H1 (cell line): ENCODE measurements around the gene KCTD12. TPM values are rescaled to one million over a fixed set of nuclear protein-coding genes. Genes with fewer than 3 reads are reported as not detected.

Experiments
- CTCF ChIA-PET: fragments of 300-600 bp; sonication (Branson Sonifier 250); formaldehyde crosslinking; loops from one replicate; lab custom pipeline; 2021; ENCODE audit not compliant: partially characterized antibody; lab: Charles Lee
- POLR2A ChIA-PET: fragments of 300-600 bp; sonication (Branson Sonifier 250); formaldehyde crosslinking; loops from one replicate; lab custom pipeline; 2021; ENCODE audit warnings: inconsistent platforms; ENCODE audit not compliant: partially characterized antibody; lab: Charles Lee
- DNase-seq, 2 experiments: peaks; one replicate each; pipeline versions ENCODE4 v3.0.0 to v3.0.0-alpha.2; 2010 to 2022; ENCODE audit warnings: low spot score in 2 of 2, low read depth in 1 of 2, mixed read lengths in 1 of 2
- FAIRE-seq: peaks from 2 replicates; lab custom pipeline; 2011; peaks lifted over from hg19 to GRCh38; lab: Jason Lieb, UNC
- H2AFZ ChIP-seq: 2 replicates; pipeline ENCODE4 v1.8.1; 2012; ENCODE audit warnings: low read length, inconsistent platforms
- H2AK5ac ChIP-seq: 2 replicates; pipeline ENCODE4 v1.6.1; 2013; ENCODE audit warnings: low read depth, low read length
- H2BK120ac ChIP-seq: replicated peaks from 2 replicates; pipeline ENCODE3; 2013; ENCODE audit warnings: low read depth, low read length, inconsistent platforms
- H2BK12ac ChIP-seq: 2 replicates; pipeline ENCODE4 v1.6.1; 2013; ENCODE audit warnings: low read depth, low read length
- H2BK15ac ChIP-seq: 2 replicates; pipeline ENCODE4 v1.6.1; 2013; ENCODE audit warnings: low read length
- H2BK20ac ChIP-seq: 2 replicates; pipeline ENCODE4 v1.6.1; 2013; ENCODE audit warnings: low read length
- H2BK5ac ChIP-seq: 2 replicates; pipeline ENCODE4 v1.6.1; 2013; ENCODE audit warnings: low read depth, low read length
- H3K14ac ChIP-seq: 2 replicates; pipeline ENCODE4 v1.6.1; 2013; ENCODE audit warnings: inconsistent platforms; ENCODE audit not compliant: insufficient read length
- H3K18ac ChIP-seq: 2 replicates; pipeline ENCODE4 v1.6.1; 2013; ENCODE audit warnings: low read length; ENCODE audit errors: extremely low read depth
- H3K23ac ChIP-seq: 2 replicates; pipeline ENCODE4 v1.6.1; 2013; ENCODE audit warnings: inconsistent platforms; ENCODE audit not compliant: insufficient read length
- H3K23me2 ChIP-seq: 2 replicates; pipeline ENCODE4 v1.6.1; 2013; ENCODE audit warnings: low read depth, low read length
- H3K27ac ChIP-seq: 2 replicates; pipeline ENCODE4 v1.6.1; 2011; ENCODE audit warnings: low read depth, low read length, inconsistent platforms
- H3K27me3 ChIP-seq, 4 experiments: replicated peaks in 1 of 4; 1 replicate in 1 of 4; 2 replicates in 3 of 4; pipeline versions ENCODE4 v1.6.1 to v1.8.1; 2011 to 2013; ENCODE audit warnings: low read length in 3 of 4, mild to moderate bottlenecking in 3 of 4, inconsistent platforms in 2 of 4, mixed read lengths in 2 of 4, moderate library complexity in 1 of 4; ENCODE audit not compliant: control insufficient read depth in 3 of 4, insufficient read depth in 3 of 4; ENCODE audit errors: extremely low read depth in 1 of 4
- H3K36me3 ChIP-seq, 4 experiments: 2 replicates each; pipeline versions ENCODE4 v1.6.1 to v1.8.1; 2011 to 2013; ENCODE audit warnings: mild to moderate bottlenecking in 4 of 4, low read length in 3 of 4, moderate library complexity in 2 of 4, control low read depth in 1 of 4, inconsistent platforms in 1 of 4; ENCODE audit not compliant: insufficient read depth in 4 of 4, control insufficient read depth in 2 of 4
- H3K4ac ChIP-seq: replicated peaks from 2 replicates; pipeline ENCODE3; 2013; ENCODE audit warnings: low read length, low read depth, mixed read lengths, inconsistent platforms; ENCODE audit not compliant: insufficient read length
- H3K4me1 ChIP-seq, 4 experiments: replicated peaks in 1 of 4; 1 replicate in 1 of 4; 2 replicates in 3 of 4; pipeline versions ENCODE4 v1.6.1 to v1.8.1; 2011 to 2013; ENCODE audit warnings: low read length in 3 of 4, inconsistent platforms in 2 of 4, mixed read lengths in 1 of 4; ENCODE audit not compliant: insufficient read depth in 4 of 4, control insufficient read depth in 3 of 4
- H3K4me2 ChIP-seq, 2 experiments: 2 replicates each; pipeline versions ENCODE4 v1.6.1 to v1.8.1; 2011 to 2013; ENCODE audit warnings: low read depth in 2 of 2, low read length in 2 of 2, control low read depth in 1 of 2, inconsistent platforms in 1 of 2, mild to moderate bottlenecking in 1 of 2; ENCODE audit not compliant: insufficient read depth in 1 of 2
- H3K4me3 ChIP-seq, 4 experiments: fragments of 200-600, 300-600 bp in 1 of 4; sonication (generic), shearing (Covaris generic), sonication (Bioruptor Twin) in 1 of 4; 2 replicates each; pipeline versions ENCODE4 v1.5.1 to v1.8.1; 2011 to 2016; ENCODE audit warnings: low read length in 4 of 4, low read depth in 3 of 4, control low read depth in 2 of 4, inconsistent platforms in 2 of 4, mild to moderate bottlenecking in 2 of 4, mixed read lengths in 1 of 4, moderate library complexity in 1 of 4; ENCODE audit not compliant: insufficient read depth in 2 of 4; ENCODE audit errors: extremely low read depth in 1 of 4
- H3K56ac ChIP-seq: replicated peaks from 2 replicates; pipeline ENCODE3; 2013; ENCODE audit warnings: low read depth, mild to moderate bottlenecking, mixed read lengths, low read length, inconsistent platforms; ENCODE audit not compliant: insufficient read length
- H3K79me1 ChIP-seq: 2 replicates; pipeline ENCODE4 v1.6.1; 2013; ENCODE audit warnings: low read depth, low read length, control low read depth
- H3K79me2 ChIP-seq, 2 experiments: 2 replicates each; pipeline versions ENCODE4 v1.6.1 to v1.8.1; 2012 to 2013; ENCODE audit warnings: low read length in 2 of 2, mild to moderate bottlenecking in 2 of 2, inconsistent platforms in 1 of 2; ENCODE audit not compliant: insufficient read depth in 2 of 2, control insufficient read depth in 1 of 2
- H3K9ac ChIP-seq, 4 experiments: replicated peaks in 1 of 4; 1 replicate in 1 of 4; 2 replicates in 3 of 4; pipeline versions ENCODE4 v1.6.1 to v1.8.1; 2011 to 2013; ENCODE audit warnings: low read depth in 3 of 4, low read length in 3 of 4, control low read depth in 2 of 4, mild to moderate bottlenecking in 2 of 4, moderate library complexity in 2 of 4, inconsistent platforms in 1 of 4; ENCODE audit errors: extremely low read depth in 1 of 4
- H3K9me3 ChIP-seq, 2 experiments: 2 replicates each; pipeline versions ENCODE4 v1.6.1 to v1.8.1; 2012 to 2013; ENCODE audit warnings: mild to moderate bottlenecking in 2 of 2, moderate library complexity in 2 of 2, control low read depth in 1 of 2, inconsistent platforms in 1 of 2, low read depth in 1 of 2, low read length in 1 of 2, mixed read lengths in 1 of 2; ENCODE audit not compliant: insufficient read depth in 2 of 2
- H4K20me1 ChIP-seq, 2 experiments: replicated peaks in 1 of 2; 2 replicates each; pipeline versions ENCODE3 to v1.8.1; 2011 to 2013; ENCODE audit warnings: inconsistent platforms in 2 of 2, low read length in 2 of 2, mild to moderate bottlenecking in 1 of 2; ENCODE audit not compliant: insufficient read depth in 2 of 2, control insufficient read depth in 1 of 2
- H4K5ac ChIP-seq: 2 replicates; pipeline ENCODE4 v1.6.1; 2013; ENCODE audit warnings: low read length, low read depth, mixed read lengths, inconsistent platforms; ENCODE audit not compliant: insufficient read length
- H4K8ac ChIP-seq: 2 replicates; pipeline ENCODE4 v1.8.0; 2013; ENCODE audit warnings: mild to moderate bottlenecking, moderate library complexity, low read length, inconsistent platforms; ENCODE audit not compliant: insufficient read depth; ENCODE audit errors: extremely low read depth
- H4K91ac ChIP-seq: replicated peaks from 2 replicates; pipeline ENCODE3; 2013; ENCODE audit warnings: low read length, mixed read lengths, inconsistent platforms; ENCODE audit not compliant: insufficient read length
- ASH2L ChIP-seq: fragments of 200-600, 300-600 bp; sonication (generic); IDR thresholded peaks from one replicate; pipeline ENCODE4 v1.7.1; 2017; ENCODE audit warnings: low read length
- BACH1 ChIP-seq: IDR thresholded peaks from 2 replicates; pipeline ENCODE4 v1.6.1; 2012; ENCODE audit warnings: low read length, improper control_type of control experiment
- CBX8 ChIP-seq: fragments of 300-800, 300-1000 bp; sonication (generic); IDR thresholded peaks from 2 replicates; pipeline ENCODE4 v1.7.1; 2016; ENCODE audit warnings: low read depth, low read length, borderline replicate concordance
- EZH2 ChIP-seq: fragments of 200-600 bp; sonication (generic); IDR thresholded peaks from 2 replicates; pipeline ENCODE4 v1.7.1; 2012; ENCODE audit warnings: low read depth, mild to moderate bottlenecking, moderate library complexity, low read length, inconsistent platforms; ENCODE audit not compliant: severe bottlenecking
- KDM5A ChIP-seq: fragments of 200-600 bp; IDR thresholded peaks from 2 replicates; pipeline ENCODE4 v1.7.1; 2012; ENCODE audit warnings: mild to moderate bottlenecking, low read length, inconsistent platforms, mixed read lengths
- RBBP5 ChIP-seq: IDR thresholded peaks from 2 replicates; pipeline ENCODE4 v1.7.1; 2012; ENCODE audit warnings: low read depth, mild to moderate bottlenecking, inconsistent platforms, low read length, moderate library complexity, borderline replicate concordance
- SIN3A ChIP-seq, 2 experiments: IDR thresholded peaks in 1 of 2; conservative IDR thresholded peaks in 1 of 2; 2 replicates each; pipeline ENCODE4 v1.6.1; 2011 to 2012; ENCODE audit warnings: low read length in 2 of 2, improper control_type of control experiment in 1 of 2, low read depth in 1 of 2, mild to moderate bottlenecking in 1 of 2
- TCF12 ChIP-seq: IDR thresholded peaks from 2 replicates; pipeline ENCODE4 v1.6.1; 2011; ENCODE audit warnings: low read depth, mild to moderate bottlenecking, low read length
- WGBS, 2 experiments: shearing (Covaris generic) in 1 of 2; methylation state at CpG; one replicate each; pipeline versions ENCODE4 v1.1.6 to v1.1.7; 2013 to 2015; ENCODE audit warnings: low lambda C conversion rate in 2 of 2, mixed read lengths in 2 of 2, inconsistent platforms in 1 of 2, low coverage in 1 of 2, missing lambda C conversion rate in 1 of 2; ENCODE audit not compliant: insufficient replicate concordance in 2 of 2, insufficient coverage in 1 of 2, insufficient read length in 1 of 2; ENCODE audit errors: extremely low coverage in 1 of 2, missing lambda C conversion rate in 1 of 2; 5-methylcytosine and 5-hydroxymethylcytosine counted together
- polyA plus RNA-seq, 7 experiments: library from polyadenylated mRNA; depleted of rRNA in 3 of 7; stranded (reverse) in 5 of 7; unstranded in 2 of 7; fragments of >200 nt in 5 of 7; fragments of 200-250 nt in 2 of 7; gene quantifications; 1 replicate in 5 of 7; 2 replicates in 1 of 7; 4 replicates in 1 of 7; pipeline versions ENCODE4 v1.2.1 to v1.2.3, GENCODE V29; 2011 to 2013; ENCODE audit warnings: missing spikeins in 2 of 7, mixed read lengths in 2 of 7
- total RNA-seq: library from RNA; stranded (reverse); fragmentation: NEBNext Ultra II Directional; extraction: Animal tissue kit (Norgen Biotek cat#: 25700); gene quantifications from 2 replicates; pipeline ENCODE4 v1.2.1, GENCODE V29; 2021

Gene KCTD12
- total and polyA plus RNA-seq, 2 of the 8 experiments (the other 6 are each of a cell fraction or from before 2014, with no cell fraction given), result 2.5 to 9.6 TPM

- H4K20me1 ChIP-seq, result no peaks in the 10 kb centered on the region
- no peak overlapping the region for H3K23ac ChIP-seq
- FAIRE-seq, result no peak
- POLR2A ChIA-PET, result no interaction called here
- no peak overlapping the region for H3K4ac ChIP-seq
- no peak overlapping the region for H4K91ac ChIP-seq
- H3K27ac ChIP-seq, result no peak overlapping the region
- H3K18ac ChIP-seq, result no peak overlapping the region
- no peaks in the 10 kb centered on the region for H3K79me2 ChIP-seq
- no peaks in the 10 kb centered on the region for H3K9me3 ChIP-seq
- H2BK5ac ChIP-seq, result no peak overlapping the region
- TF ChIP-seq RBBP5 (no peak), KDM5A (no peak), BACH1 (no peak), EZH2 (no peak), SIN3A (conservative IDR thresholded peaks at IDR 0.05 in 1 of 2, IDR thresholded peaks at IDR 0.05 in 1 of 2; ENCODE audit: low read depth in 1 of 2, low read length in 2 of 2) (no peak), CBX8 (no peak), TCF12 (no peak), ASH2L (no peak)
- TF ChIP-seq, all 59 proteins: peak for 0
- Histone ChIP-seq H3K4me2 (no peak overlapping the region), H3K23me2 (no peaks in the 10 kb centered on the region), H2BK12ac (no peak overlapping the region), H3K4me3 (no peak overlapping the region), H3K79me1 (no peaks in the 10 kb centered on the region), H3K4me1 (no peaks in the 10 kb centered on the region), H4K5ac (no peak overlapping the region), H3K36me3 (no peaks in the 10 kb centered on the region), H2AK5ac (no peak overlapping the region), H2BK15ac (no peak overlapping the region), H3K9ac (no peak overlapping the region), H3K27me3 (no peaks in the 10 kb centered on the region), H3K56ac (no peak overlapping the region), H2AFZ (no peak overlapping the region; the same call in 1 of the 2 replicates), H2BK120ac (no peak overlapping the region), H2BK20ac (no peak overlapping the region), H3K14ac (no peak overlapping the region), H4K8ac (no peak overlapping the region)
- CTCF ChIA-PET, result interaction anchor here (0.9 to 1.0 kb wide), 2 partner anchors 11 to 954 kb away, joined by 3 to 4 read pairs; no protein-coding TSS in a partner anchor
- DNase-seq, result no peak
- WGBS, 2 experiments, result 92% methylated on average over 10 of the region's 10 CpGs; no CpG with 5 or more reads in 1 of the 2 experiments
Observed at GRCh38 chr13:76830805-76831204, 55.4 kb downstream of the KCTD12 start.
